Measurements from ENCODE around the gene AMOTL2.

Gene AMOTL2

DNA sequence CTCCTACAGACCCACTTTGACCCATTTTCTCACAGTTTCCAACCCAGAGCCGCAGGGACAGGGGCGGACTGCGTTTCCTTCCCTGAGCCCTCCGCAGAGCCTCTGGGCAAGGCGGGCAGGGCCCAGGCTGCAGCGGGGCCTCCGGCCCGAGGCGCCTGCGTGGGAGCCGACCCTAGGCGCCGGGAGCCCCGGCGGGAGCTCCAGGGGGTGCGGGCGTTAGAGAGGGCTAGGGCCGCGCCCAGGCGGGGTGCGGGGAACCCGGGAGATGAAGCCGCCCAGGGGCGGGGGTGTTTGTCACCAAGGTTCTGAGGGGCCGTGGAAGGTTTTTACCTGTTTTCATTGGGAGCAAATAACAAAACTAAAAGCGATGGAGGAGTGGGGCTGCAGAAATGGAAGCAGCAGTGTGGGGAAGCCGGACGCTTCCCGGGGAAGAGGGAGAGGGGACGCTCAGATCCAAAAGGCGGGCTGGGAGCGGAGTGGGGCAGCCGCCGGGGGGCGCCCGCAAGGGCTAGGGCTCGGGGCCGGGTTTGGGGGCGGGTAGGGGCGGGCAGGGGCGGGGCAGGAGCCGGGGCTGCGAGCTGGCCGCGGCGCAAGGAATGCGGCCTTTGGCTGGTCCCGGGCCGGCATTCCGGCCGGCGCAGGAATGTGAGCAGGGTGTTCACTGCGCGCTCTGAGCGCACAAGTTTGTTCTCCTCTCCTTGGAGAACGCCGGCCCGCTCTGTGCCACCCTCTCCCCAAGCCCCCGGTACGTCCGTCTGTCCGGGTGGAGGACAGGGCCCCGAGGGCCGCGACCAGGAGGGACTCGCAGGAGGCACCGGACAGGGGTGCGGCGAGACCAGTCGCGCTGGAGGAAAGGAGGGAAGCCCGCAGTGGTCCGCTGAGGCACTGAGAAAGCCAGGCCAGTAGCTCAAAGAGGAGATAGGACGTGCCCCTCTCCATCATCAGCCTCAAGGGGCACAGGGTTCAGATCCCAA is 61.1 kb downstream of the AMOTL2 start:
- DNase-seq: peak; percentile 86

DNA sequence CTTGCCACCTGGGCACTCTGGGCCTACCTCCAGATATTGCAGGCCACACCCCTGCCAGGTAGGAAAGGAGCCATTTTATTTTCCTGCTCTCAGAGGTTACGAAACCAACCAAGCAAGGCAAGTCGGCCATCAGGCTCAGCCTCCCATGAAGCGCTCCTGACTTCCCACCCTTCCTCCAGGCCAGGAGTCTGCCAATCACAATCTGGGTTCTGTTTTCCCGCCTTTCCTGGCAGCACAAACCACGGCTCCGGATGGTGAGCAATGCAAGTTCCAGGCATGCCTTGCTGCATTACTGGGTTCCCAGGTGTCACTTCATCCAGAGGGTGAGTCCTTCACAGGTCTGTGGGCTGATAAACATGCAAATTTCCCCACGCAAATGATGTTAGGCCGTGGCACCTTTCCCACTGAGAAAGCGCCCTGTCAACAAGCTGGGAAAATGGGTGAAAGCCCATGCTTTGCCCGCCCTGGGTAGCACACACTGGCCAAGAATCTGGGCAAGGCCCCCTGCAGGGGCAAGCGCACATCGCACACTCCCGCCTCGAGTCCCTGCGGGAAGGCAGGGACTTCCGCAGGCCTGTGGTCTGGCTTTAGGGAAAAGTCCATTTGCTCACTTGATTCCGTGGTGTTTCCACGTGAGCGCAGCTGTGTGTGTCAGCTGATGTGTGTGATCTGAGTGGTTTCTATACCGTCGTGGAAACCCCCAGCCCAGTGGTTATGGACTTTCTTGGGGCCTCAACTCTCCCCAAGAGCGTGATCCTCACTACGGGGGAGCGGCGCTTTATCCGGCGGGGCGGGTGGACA is 62.0 kb downstream of the AMOTL2 start:
- peak; percentile 68 for DNase-seq

DNA sequence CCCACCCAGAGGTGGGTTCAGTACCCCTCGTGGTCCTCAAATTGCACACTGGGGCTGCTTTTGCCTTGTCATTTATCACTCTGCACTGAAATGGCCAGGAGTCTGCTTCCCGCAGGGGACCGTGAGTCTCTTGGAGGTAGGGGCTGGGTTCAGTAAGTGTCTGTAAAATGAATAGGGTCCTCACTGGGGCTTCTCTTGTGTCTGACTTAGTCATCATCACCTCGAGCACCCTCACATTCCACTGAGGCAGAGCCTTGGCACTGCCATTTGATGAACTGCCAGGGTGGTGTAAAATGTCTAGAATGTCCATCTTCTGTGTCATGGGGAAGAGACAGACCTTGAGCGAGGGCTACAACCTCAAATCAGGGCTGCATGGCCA is 62.6 kb downstream of the AMOTL2 start:
- DNase-seq: peak; percentile 58

DNA sequence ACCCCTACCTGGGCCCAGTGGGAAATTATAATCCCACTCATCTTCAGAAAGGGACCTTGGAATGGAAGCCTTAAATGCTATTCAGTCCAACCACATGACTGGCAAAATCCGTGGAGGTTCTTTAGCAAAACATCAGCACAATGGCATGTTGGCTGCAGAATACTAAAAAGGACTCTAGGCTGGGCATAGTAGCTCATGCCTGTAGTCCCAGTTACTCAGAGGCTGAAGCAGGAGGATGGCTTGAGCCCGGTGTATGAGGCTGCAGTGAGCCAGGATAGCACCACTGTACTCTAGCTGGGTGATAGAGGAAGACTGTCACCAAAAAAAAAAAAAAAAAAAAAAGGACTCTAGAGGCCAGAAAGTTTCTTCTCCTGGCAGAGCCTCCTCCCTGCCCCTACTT is 63.0 kb downstream of the AMOTL2 start:
- DNase-seq: peak; percentile 86

DNA sequence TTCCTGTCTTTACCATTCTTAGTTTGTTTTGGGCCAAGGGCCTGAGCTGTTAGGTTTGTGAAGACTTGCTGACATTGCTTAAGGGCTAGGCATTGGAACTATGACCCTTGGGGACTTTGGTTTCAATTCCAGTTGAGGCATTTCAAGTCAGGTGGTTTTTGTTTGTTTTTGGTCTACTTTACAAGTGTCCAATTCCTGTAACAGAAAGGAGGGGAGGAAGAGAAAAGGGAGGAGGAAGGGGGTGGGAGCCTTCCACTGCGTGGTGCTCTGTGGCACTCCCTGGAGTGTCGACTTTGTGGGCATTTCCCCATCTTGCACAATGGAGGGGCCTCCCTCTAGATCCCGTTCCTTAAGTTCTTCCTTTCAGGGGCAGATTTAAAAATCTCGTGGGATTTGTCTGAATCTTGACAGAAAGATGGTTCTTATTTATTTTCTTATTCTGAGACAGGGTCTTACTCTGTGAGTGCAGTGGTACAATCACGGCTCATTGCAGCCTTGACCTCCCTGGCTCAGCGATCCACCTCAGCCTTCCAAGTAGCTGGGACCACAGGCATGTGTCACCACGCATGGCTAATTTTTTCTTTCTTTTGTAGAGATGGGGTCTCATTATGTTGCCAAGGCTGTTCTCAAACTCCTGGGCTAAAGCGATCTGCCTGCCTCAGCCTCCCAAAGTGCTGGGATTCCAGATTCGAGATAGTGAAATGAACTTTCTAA is 64.1 kb downstream of the AMOTL2 start:
- no peak for DNase-seq

DNA sequence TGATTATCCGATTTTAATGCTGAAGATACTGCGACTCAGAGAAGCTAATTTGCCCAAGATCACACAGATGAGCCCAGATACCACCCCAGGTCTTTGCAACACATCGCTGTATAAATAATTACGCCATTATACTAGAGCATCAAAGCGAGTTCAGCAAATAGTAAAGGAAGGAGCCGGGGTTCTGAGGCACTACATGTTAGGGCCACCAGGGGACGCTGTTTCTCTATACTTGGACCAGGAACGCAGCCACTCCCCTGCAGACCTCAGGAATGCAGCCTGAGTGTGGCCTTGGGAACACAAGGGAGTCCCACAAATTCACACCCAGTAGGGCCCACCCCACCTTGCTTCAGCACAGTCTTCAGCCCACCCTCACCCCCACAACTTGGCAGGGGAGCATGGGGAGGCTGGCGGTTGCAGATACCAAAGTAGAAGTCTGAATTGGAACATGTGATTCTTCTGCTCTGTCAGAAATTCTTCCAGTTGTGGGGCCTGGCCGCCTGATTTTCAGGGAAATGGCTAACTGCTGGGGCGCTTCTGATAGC is 65.8 kb downstream of the AMOTL2 start:
- DNase-seq: peak; percentile 85

DNA sequence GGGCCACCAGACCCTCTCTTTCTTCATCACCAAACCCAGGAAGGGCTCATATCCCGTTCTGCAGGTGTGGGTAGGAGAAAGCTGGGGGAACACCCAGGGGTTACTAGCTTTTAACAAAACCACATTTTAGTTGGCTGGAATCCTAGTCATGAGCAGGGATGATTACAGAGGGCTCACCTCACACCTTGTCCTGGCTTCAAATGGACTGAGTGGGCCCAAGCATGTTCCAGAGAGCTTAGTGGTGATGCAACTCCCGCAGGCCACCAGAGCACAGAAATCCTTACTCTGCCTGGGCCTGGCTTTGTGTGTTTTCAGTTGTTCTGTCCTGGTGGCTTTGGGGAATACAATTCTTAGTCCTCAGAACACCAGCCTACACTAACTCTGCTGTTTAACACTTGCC is 66.8 kb downstream of the AMOTL2 start:
- DNase-seq: no peak

DNA sequence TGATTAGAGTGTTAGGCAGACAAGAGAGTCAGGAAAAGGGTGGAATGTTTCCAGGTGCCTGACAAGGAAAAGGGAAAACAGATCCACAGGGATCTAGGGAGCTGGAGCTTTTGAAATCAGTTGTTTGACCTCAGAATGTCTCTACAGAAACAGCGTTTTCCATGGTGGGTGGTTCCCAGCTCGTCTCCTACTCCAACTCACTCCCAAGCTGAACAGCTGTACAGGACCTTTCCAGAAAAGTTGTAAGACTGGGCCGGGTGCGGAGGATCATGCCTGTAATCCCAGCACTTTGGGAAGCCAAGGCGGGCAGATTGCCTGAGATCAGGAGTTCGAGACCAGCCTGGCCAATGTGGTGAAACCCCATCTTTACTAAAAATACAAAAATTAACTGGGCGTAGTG is 67.9 kb downstream of the AMOTL2 start:
- DNase-seq: no peak

All from EL (cell line).